ENCODE measurements around the gene FAM120A. TPM values are rescaled to one million over a fixed set of nuclear protein-coding genes. Genes with fewer than 3 reads are reported as not detected.

The FAM120A gene
- total RNA-seq, 1 experiment from 2014 or later: 70.5 TPM

- ATAC-seq (no peak; the same call in 1 of the 2 replicates), DNase-seq (ENCODE audit: low read depth, low spot score) (no peak)
- in situ Hi-C loops (cut with HindIII; ENCODE audit: low pct_unique_long_range_greater_than_20kb, low sequenced_read_pairs) (no loop called here), intact Hi-C loops (cut with micrococcal nuclease; ENCODE audit: unreplicated experiment) (no loop called here)
- ChIA-PET CTCF (interaction anchor here (0.9 kb wide), 1 partner anchor 26 kb away, joined by 3 read pairs; no protein-coding TSS in a partner anchor), POLR2A (interaction anchor here (0.8 kb wide), 1 partner anchor 27 kb away, joined by 3 read pairs; no protein-coding TSS in a partner anchor)
- H3K9me3 ChIP-seq (ENCODE audit: control insufficient read depth, insufficient read depth, low read depth, low read length): no peaks in the 10 kb centered on the region
- no peaks in the 10 kb centered on the region for H3K27me3 ChIP-seq (ENCODE audit: control insufficient read depth, insufficient read depth, low read length)
- no peaks in the 10 kb centered on the region; the same call in none of the 2 replicates for H3K4me1 ChIP-seq (ENCODE audit: control insufficient read depth, insufficient read depth, low read length)
- no peak overlapping the region for H3K4me3 ChIP-seq (ENCODE audit: low read depth in 2 of 2, low read length in 2 of 2)
- H3K36me3 ChIP-seq (ENCODE audit: control insufficient read depth, insufficient read depth, low read length): no peaks in the 10 kb centered on the region
- BruUV-seq (replicated peaks): no TSS peak
- no peak overlapping the region for H3K27ac ChIP-seq (ENCODE audit: low read length)
- TF ChIP-seq SIN3A (IDR thresholded peaks at IDR 0.05; ENCODE audit: borderline replicate concordance, insufficient read depth, low read depth, low read length): no peak
- TF ChIP-seq REST (IDR thresholded peaks at IDR 0.05; ENCODE audit: insufficient read depth in 1 of 2, low read depth in 2 of 2, low read length in 1 of 2): no peak
- TF ChIP-seq, protein P1, sequence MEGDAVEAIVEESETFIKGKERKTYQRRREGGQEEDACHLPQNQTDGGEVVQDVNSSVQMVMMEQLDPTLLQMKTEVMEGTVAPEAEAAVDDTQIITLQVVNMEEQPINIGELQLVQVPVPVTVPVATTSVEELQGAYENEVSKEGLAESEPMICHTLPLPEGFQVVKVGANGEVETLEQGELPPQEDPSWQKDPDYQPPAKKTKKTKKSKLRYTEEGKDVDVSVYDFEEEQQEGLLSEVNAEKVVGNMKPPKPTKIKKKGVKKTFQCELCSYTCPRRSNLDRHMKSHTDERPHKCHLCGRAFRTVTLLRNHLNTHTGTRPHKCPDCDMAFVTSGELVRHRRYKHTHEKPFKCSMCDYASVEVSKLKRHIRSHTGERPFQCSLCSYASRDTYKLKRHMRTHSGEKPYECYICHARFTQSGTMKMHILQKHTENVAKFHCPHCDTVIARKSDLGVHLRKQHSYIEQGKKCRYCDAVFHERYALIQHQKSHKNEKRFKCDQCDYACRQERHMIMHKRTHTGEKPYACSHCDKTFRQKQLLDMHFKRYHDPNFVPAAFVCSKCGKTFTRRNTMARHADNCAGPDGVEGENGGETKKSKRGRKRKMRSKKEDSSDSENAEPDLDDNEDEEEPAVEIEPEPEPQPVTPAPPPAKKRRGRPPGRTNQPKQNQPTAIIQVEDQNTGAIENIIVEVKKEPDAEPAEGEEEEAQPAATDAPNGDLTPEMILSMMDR (IDR thresholded peaks at IDR 0.05): no peak
- TF ChIP-seq POLR2AphosphoS5 (IDR thresholded peaks at IDR 0.05; ENCODE audit: low read depth, low read length): no peak
- TF ChIP-seq TCF7L2 (IDR thresholded peaks at IDR 0.05; ENCODE audit: low read depth, low read length): no peak
These were observed 141.1 kb downstream of the FAM120A start for GRCh38 chr9:93592643-93593021.

DNA sequence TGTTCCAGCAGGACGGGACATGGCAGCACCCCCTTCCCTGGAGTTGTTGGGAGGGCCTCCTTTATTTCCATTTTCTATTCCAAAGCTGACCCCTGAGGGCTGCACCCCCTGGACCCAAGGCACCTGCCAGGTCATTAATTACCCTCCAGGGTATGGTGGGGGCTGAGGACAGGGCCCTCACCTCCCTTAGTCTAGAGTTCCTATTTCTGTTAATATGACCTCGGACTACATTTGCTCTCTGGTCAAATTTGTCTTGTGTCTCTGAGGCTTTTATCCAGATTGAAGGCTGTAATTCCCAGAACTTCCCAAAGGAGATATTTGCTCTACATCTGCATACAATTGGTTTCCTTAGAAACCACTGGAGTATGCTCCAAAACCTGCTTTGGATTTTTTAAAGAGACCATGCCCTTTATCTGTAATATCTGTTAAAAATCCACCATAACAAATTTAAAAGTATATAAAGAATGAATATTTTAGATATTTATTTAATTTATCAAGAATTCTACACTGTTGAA lies 141.7 kb downstream of the FAM120A start:
- Histone ChIP-seq H3K36me3 (ENCODE audit: control insufficient read depth, insufficient read depth, low read length) (no peaks in the 10 kb centered on the region), H3K27ac (ENCODE audit: low read length) (no peak overlapping the region), H3K9me3 (ENCODE audit: control insufficient read depth, insufficient read depth, low read depth, low read length) (no peaks in the 10 kb centered on the region), H3K4me3 (ENCODE audit: low read depth in 2 of 2, low read length in 2 of 2) (no peak overlapping the region), H3K27me3 (ENCODE audit: control insufficient read depth, insufficient read depth, low read length) (no peaks in the 10 kb centered on the region), H3K4me1 (ENCODE audit: control insufficient read depth, insufficient read depth, low read length) (no peaks in the 10 kb centered on the region; the same call in none of the 2 replicates)
- no peak for DNase-seq (ENCODE audit: low read depth, low spot score)
- TF ChIP-seq REST (IDR thresholded peaks at IDR 0.05; ENCODE audit: insufficient read depth in 1 of 2, low read depth in 2 of 2, low read length in 1 of 2) (no peak), TCF7L2 (IDR thresholded peaks at IDR 0.05; ENCODE audit: low read depth, low read length) (no peak), SIN3A (IDR thresholded peaks at IDR 0.05; ENCODE audit: borderline replicate concordance, insufficient read depth, low read depth, low read length) (no peak), POLR2AphosphoS5 (IDR thresholded peaks at IDR 0.05; ENCODE audit: low read depth, low read length) (no peak)
- TF ChIP-seq, protein P1 (IDR thresholded peaks at IDR 0.05): no peak
- CTCF ChIA-PET: interaction anchor here (0.9 kb wide), 1 partner anchor 27 kb away, joined by 3 read pairs; no protein-coding TSS in a partner anchor
- in situ Hi-C loops (cut with HindIII; ENCODE audit: low pct_unique_long_range_greater_than_20kb, low sequenced_read_pairs): no loop called here
- POLR2A ChIA-PET: interaction anchor here (0.8 kb wide), 1 partner anchor 27 kb away, joined by 3 read pairs; no protein-coding TSS in a partner anchor
- no peak for ATAC-seq
- intact Hi-C loops (cut with micrococcal nuclease; ENCODE audit: unreplicated experiment): no loop called here
- no TSS peak for BruUV-seq (replicated peaks)
